OCI-LY3 (cell line): ENCODE data around the gene RPL31.
A peak's percentile ranks its signal among the peaks of the same experiment; 100 is the strongest.

Experiments
- H2AFZ ChIP-seq: fragments of 200-600, 300-600 bp; shearing (Covaris generic); 2 replicates; pipeline ENCODE4 v1.6.0; 2014; ENCODE audit warnings: antibody characterized with exemption, low read depth, low read length
- H3K27ac ChIP-seq: fragments of 200-600, 300-600 bp; sonication (generic); 2 replicates; pipeline ENCODE4 v1.5.1; 2014; ENCODE audit warnings: mild to moderate bottlenecking, low read length, moderate library complexity, mixed read lengths
- H3K27me3 ChIP-seq: fragments of 200-600, 300-600 bp; sonication (generic); 2 replicates; pipeline ENCODE4 v1.6.1; 2014; ENCODE audit warnings: low read depth, low read length, mixed read lengths
- H3K36me3 ChIP-seq: fragments of 200-600, 300-600 bp; sonication (generic); replicated peaks from 2 replicates; pipeline ENCODE3; 2014; ENCODE audit warnings: low read depth, low read length, mixed read lengths
- H3K4me1 ChIP-seq: fragments of 300-600, 200-600 bp; sonication (generic); 2 replicates; pipeline ENCODE4 v1.6.1; 2014; ENCODE audit warnings: low read length, mixed read lengths
- H3K4me2 ChIP-seq: fragments of 200-600, 300-600 bp; sonication (generic); 2 replicates; pipeline ENCODE4 v1.6.1; 2014; ENCODE audit warnings: low read length, mixed read lengths
- H3K4me3 ChIP-seq: fragments of 300-600, 200-600 bp; sonication (generic); 2 replicates; pipeline ENCODE4 v1.5.1; 2014; ENCODE audit warnings: antibody characterized with exemption, mild to moderate bottlenecking, low read length, moderate library complexity
- H3K79me2 ChIP-seq: fragments of 300-600, 200-600 bp; shearing (Covaris generic); 2 replicates; pipeline ENCODE4 v1.6.1; 2014; ENCODE audit warnings: mild to moderate bottlenecking, low read length, mixed read lengths
- H3K9ac ChIP-seq: fragments of 300-600, 200-600 bp; shearing (Covaris generic); 2 replicates; pipeline ENCODE4 v1.6.0; 2014; ENCODE audit warnings: mild to moderate bottlenecking, low read length, moderate library complexity
- H3K9me3 ChIP-seq: fragments of 200-600, 300-600 bp; shearing (Covaris generic); 2 replicates; pipeline ENCODE4 v1.6.1; 2014; ENCODE audit warnings: low read length, mixed read lengths; ENCODE audit not compliant: insufficient read depth
- H4K20me1 ChIP-seq: fragments of 200-600, 300-600 bp; sonication (generic); 2 replicates; pipeline ENCODE4 v1.6.1; 2016; ENCODE audit warnings: low read length, mixed read lengths; ENCODE audit not compliant: insufficient read depth
- CTCF ChIP-seq: fragments of 200-600, 300-600 bp; sonication (generic); IDR thresholded peaks from 2 replicates; pipeline ENCODE4 v1.5.1; 2014; ENCODE audit warnings: antibody characterized with exemption, low read length, low read depth
- EZH2phosphoT487 ChIP-seq: fragments of 200-600 bp; shearing (Covaris generic); IDR thresholded peaks from 2 replicates; pipeline ENCODE4 v1.6.1; 2018; ENCODE audit warnings: antibody characterized with exemption, mixed run types, low read depth

Gene RPL31

GRCh38 chr2:100999995-101000394 is 2.1 kb upstream of the RPL31 start:
- peaks cover 26% of the 10 kb centered on the region for H3K36me3 ChIP-seq
- peaks cover 21% of the 10 kb centered on the region for H3K4me1 ChIP-seq
- H3K27me3 ChIP-seq, result no peaks in the 10 kb centered on the region
- peaks cover 23% of the 10 kb centered on the region for H4K20me1 ChIP-seq
- H3K4me3 ChIP-seq, result no peak overlapping the region
- no peak overlapping the region for H3K4me2 ChIP-seq
- TF ChIP-seq EZH2phosphoT487, result no peak
- TF ChIP-seq CTCF, result no peak
- peaks cover 30% of the 10 kb centered on the region for H3K79me2 ChIP-seq
- H3K9me3 ChIP-seq, result no peaks in the 10 kb centered on the region
- no peak overlapping the region for H3K9ac ChIP-seq
- H2AFZ ChIP-seq, result no peak overlapping the region
- H3K27ac ChIP-seq, result no peak overlapping the region

GRCh38 chr2:101002562-101003277 is 631 bp downstream of the RPL31 start:
- Histone ChIP-seq H3K4me3 (peak overlapping the region; percentile 99), H3K27ac (peak overlapping the region; percentile 67), H3K4me1 (peaks cover 21% of the 10 kb centered on the region), H3K27me3 (no peaks in the 10 kb centered on the region), H3K9ac (peak overlapping the region; percentile 98), H4K20me1 (peaks cover 47% of the 10 kb centered on the region), H3K36me3 (peaks cover 53% of the 10 kb centered on the region), H3K4me2 (peak overlapping the region; percentile 79), H2AFZ (peak overlapping the region; percentile 85; the same call in 1 of the 2 replicates), H3K9me3 (no peaks in the 10 kb centered on the region), H3K79me2 (peaks cover 50% of the 10 kb centered on the region)
- no peak for TF ChIP-seq EZH2phosphoT487
- no peak for TF ChIP-seq CTCF

GRCh38 chr2:101003278-101003775 is 1.2 kb downstream of the RPL31 start:
- Histone ChIP-seq H3K4me2 (peak overlapping the region; percentile 79), H3K27me3 (no peaks in the 10 kb centered on the region), H3K36me3 (peaks cover 59% of the 10 kb centered on the region), H4K20me1 (peaks cover 53% of the 10 kb centered on the region), H3K9ac (peak overlapping the region; percentile 98), H3K9me3 (no peaks in the 10 kb centered on the region), H2AFZ (no peak overlapping the region), H3K4me3 (peak overlapping the region; percentile 99), H3K27ac (peak overlapping the region; percentile 67), H3K79me2 (peaks cover 56% of the 10 kb centered on the region), H3K4me1 (peaks cover 21% of the 10 kb centered on the region)
- no peak for TF ChIP-seq EZH2phosphoT487

GRCh38 chr2:101004620-101005325 is 2.7 kb downstream of the RPL31 start:
- Histone ChIP-seq H2AFZ (no peak overlapping the region), H3K4me1 (peaks cover 23% of the 10 kb centered on the region), H3K27me3 (no peaks in the 10 kb centered on the region), H3K27ac (no peak overlapping the region), H3K9me3 (no peaks in the 10 kb centered on the region), H3K36me3 (peaks cover 63% of the 10 kb centered on the region), H3K79me2 (peaks cover 57% of the 10 kb centered on the region), H4K20me1 (peaks cover 59% of the 10 kb centered on the region), H3K9ac (no peak overlapping the region), H3K4me3 (no peak overlapping the region), H3K4me2 (no peak overlapping the region)
- TF ChIP-seq CTCF (no peak), EZH2phosphoT487 (no peak)
